ENCODE results near the gene NCOA6. TPM values are rescaled to one million over a fixed set of nuclear protein-coding genes. Genes with fewer than 3 reads are reported as not detected.

Gene NCOA6
- polyA plus RNA-seq, 1 donor from 2014 or later = 13.0 TPM

GRCh38 chr20:34675993-34676641 lies 149.3 kb downstream of the NCOA6 start:
- Histone ChIP-seq H3K36me3 (ENCODE audit: insufficient read depth, low read length) (no peaks in the 10 kb centered on the region), H3K4me3 (ENCODE audit: low read length) (peak overlapping the region; percentile 86), H2AFZ (ENCODE audit: low read depth, low read length) (peak overlapping the region; percentile 73), H3K4me2 (ENCODE audit: low read length) (peak overlapping the region; percentile 94), H3K9me2 (ENCODE audit: insufficient read depth, low read length) (no peaks in the 10 kb centered on the region), H3K27ac (ENCODE audit: low read length) (peak overlapping the region; percentile 82), H3K27me3 (ENCODE audit: insufficient read depth, low read depth, low read length) (no peaks in the 10 kb centered on the region), H3K79me2 (replicated peaks; ENCODE audit: insufficient read depth, low read length) (peaks cover 20% of the 10 kb centered on the region), H4K20me1 (ENCODE audit: insufficient read depth) (no peaks in the 10 kb centered on the region), H3K9ac (ENCODE audit: low read length) (peak overlapping the region; percentile 86), H3F3A (ENCODE audit: insufficient read depth, low read length, poor library complexity, severe bottlenecking) (no peaks in the 10 kb centered on the region), H3K9me3 (ENCODE audit: low read length) (no peaks in the 10 kb centered on the region)
- TF ChIP-seq MXI1 (conservative IDR thresholded peaks at IDR 0.05; ENCODE audit: poor library complexity, severe bottlenecking) = no peak
- no peak for TF ChIP-seq EP300 (conservative IDR thresholded peaks at IDR 0.05; ENCODE audit: poor library complexity, severe bottlenecking)
- TF ChIP-seq CTCF (IDR thresholded peaks at IDR 0.05; ENCODE audit: poor library complexity, severe bottlenecking) = no peak
- TF ChIP-seq REST (IDR thresholded peaks at IDR 0.05; ENCODE audit: borderline replicate concordance) = no peak
- TF ChIP-seq POLR2AphosphoS5 (IDR thresholded peaks at IDR 0.05) = no peak
- no peak for TF ChIP-seq SMC3 (conservative IDR thresholded peaks at IDR 0.05; ENCODE audit: poor library complexity)
- TF ChIP-seq EZH2 (IDR thresholded peaks at IDR 0.05; ENCODE audit: borderline replicate concordance, insufficient read depth, low read length, poor library complexity, severe bottlenecking) = no peak
- no peak for TF ChIP-seq RAD21 (conservative IDR thresholded peaks at IDR 0.05)
- TF ChIP-seq TAF1 (IDR thresholded peaks at IDR 0.05; ENCODE audit: low read depth) = no peak

DNA sequence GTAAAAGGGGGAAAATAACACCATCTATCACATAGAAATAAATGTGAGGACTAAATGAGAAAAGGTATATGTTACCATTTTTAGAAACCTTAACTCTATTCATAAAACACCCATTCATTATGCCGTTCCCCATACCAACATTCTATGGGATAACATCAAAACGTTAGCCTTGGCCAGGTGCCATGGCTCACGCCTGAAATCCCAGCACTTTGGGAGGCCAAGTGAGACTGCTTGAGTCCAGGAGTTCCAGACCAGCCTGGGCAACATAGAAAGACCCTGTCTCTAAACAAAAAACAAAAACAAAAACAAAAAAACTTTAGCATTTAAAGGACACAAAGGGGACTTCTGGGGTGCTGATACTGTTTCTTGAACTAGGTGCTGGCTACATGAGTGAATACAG lies 149.9 kb downstream of the NCOA6 start:
- TF ChIP-seq SMC3 (conservative IDR thresholded peaks at IDR 0.05; ENCODE audit: poor library complexity) (no peak), EZH2 (IDR thresholded peaks at IDR 0.05; ENCODE audit: borderline replicate concordance, insufficient read depth, low read length, poor library complexity, severe bottlenecking) (no peak), CTCF (IDR thresholded peaks at IDR 0.05; ENCODE audit: poor library complexity, severe bottlenecking) (no peak), EP300 (conservative IDR thresholded peaks at IDR 0.05; ENCODE audit: poor library complexity, severe bottlenecking) (no peak), TAF1 (IDR thresholded peaks at IDR 0.05; ENCODE audit: low read depth) (no peak), POLR2AphosphoS5 (IDR thresholded peaks at IDR 0.05) (no peak), MXI1 (conservative IDR thresholded peaks at IDR 0.05; ENCODE audit: poor library complexity, severe bottlenecking) (no peak), RAD21 (conservative IDR thresholded peaks at IDR 0.05) (no peak)
- Histone ChIP-seq H3K4me2 (ENCODE audit: low read length) (peak overlapping the region; percentile 94), H4K20me1 (ENCODE audit: insufficient read depth) (no peaks in the 10 kb centered on the region), H3K9me2 (ENCODE audit: insufficient read depth, low read length) (no peaks in the 10 kb centered on the region), H3K79me2 (replicated peaks; ENCODE audit: insufficient read depth, low read length) (peaks cover 20% of the 10 kb centered on the region), H3K9me3 (ENCODE audit: low read length) (no peaks in the 10 kb centered on the region), H3F3A (ENCODE audit: insufficient read depth, low read length, poor library complexity, severe bottlenecking) (no peaks in the 10 kb centered on the region), H3K9ac (ENCODE audit: low read length) (no peak overlapping the region), H3K27ac (ENCODE audit: low read length) (no peak overlapping the region), H3K27me3 (ENCODE audit: insufficient read depth, low read depth, low read length) (no peaks in the 10 kb centered on the region), H2AFZ (ENCODE audit: low read depth, low read length) (no peak overlapping the region), H3K4me3 (ENCODE audit: low read length) (peak overlapping the region; percentile 86), H3K36me3 (ENCODE audit: insufficient read depth, low read length) (no peaks in the 10 kb centered on the region)
